ES-I3 (cell line): ENCODE measurements around the gene SEC31B.

Source experiments
- H3K36me3 ChIP-seq: 2 replicates; pipeline ENCODE4 v1.6.1; 2013; ENCODE audit warnings: mild to moderate bottlenecking, low read length, control low read depth, moderate library complexity; ENCODE audit not compliant: insufficient read depth
- H3K4me1 ChIP-seq: 2 replicates; pipeline ENCODE4 v1.6.1; 2013; ENCODE audit warnings: mild to moderate bottlenecking, control low read depth, low read length; ENCODE audit not compliant: insufficient read depth
- H3K9ac ChIP-seq: 2 replicates; pipeline ENCODE4 v1.6.1; 2013; ENCODE audit warnings: low read depth, mild to moderate bottlenecking, low read length, moderate library complexity
- H3K9me3 ChIP-seq: 2 replicates; pipeline ENCODE4 v1.6.1; 2013; ENCODE audit warnings: mild to moderate bottlenecking, low read length, moderate library complexity; ENCODE audit not compliant: control insufficient read depth, insufficient read depth

The SEC31B gene

GRCh38 chr10:100519311-100520051 is at the start of gene SEC31B:
Gene SEC31B (minus strand): TSS chr10:100519861. CDS start chr10:100516952, 2,909 bp downstream.
- H3K36me3 ChIP-seq, result no peaks in the 10 kb centered on the region
- peak within 1 kb of the TSS; percentile 58 for H3K9ac ChIP-seq
- no peaks in the 10 kb centered on the region for H3K9me3 ChIP-seq
- no peaks in the 10 kb centered on the region for H3K4me1 ChIP-seq

- H3K36me3 ChIP-seq, result no peaks in the 10 kb centered on the region
- H3K9ac ChIP-seq, result no peak overlapping the region
- H3K4me1 ChIP-seq, result peaks cover 7% of the 10 kb centered on the region
- H3K9me3 ChIP-seq, result no peaks in the 10 kb centered on the region
Measured at GRCh38 chr10:100568912-100569311, 49.3 kb upstream of the SEC31B start.

GRCh38 chr10:100567826-100568225 is 48.2 kb upstream of the SEC31B start:
- Histone ChIP-seq H3K9me3 (no peaks in the 10 kb centered on the region), H3K4me1 (peaks cover 7% of the 10 kb centered on the region), H3K36me3 (no peaks in the 10 kb centered on the region), H3K9ac (no peak overlapping the region)

- Histone ChIP-seq H3K36me3 (no peaks in the 10 kb centered on the region), H3K9ac (no peak overlapping the region), H3K4me1 (peaks cover 7% of the 10 kb centered on the region), H3K9me3 (no peaks in the 10 kb centered on the region)
Measured at GRCh38 chr10:100567249-100567648, 47.6 kb upstream of the SEC31B start.

- Histone ChIP-seq H3K9me3 (no peaks in the 10 kb centered on the region), H3K4me1 (peaks cover 7% of the 10 kb centered on the region), H3K36me3 (no peaks in the 10 kb centered on the region), H3K9ac (no peak overlapping the region)
Measured at GRCh38 chr10:100566561-100566960, 46.9 kb upstream of the SEC31B start.

- H3K9me3 ChIP-seq, result no peaks in the 10 kb centered on the region
- H3K36me3 ChIP-seq, result no peaks in the 10 kb centered on the region
- H3K9ac ChIP-seq, result no peak overlapping the region
- H3K4me1 ChIP-seq, result peaks cover 4% of the 10 kb centered on the region
Measured at GRCh38 chr10:100565206-100565985, 45.7 kb upstream of the SEC31B start.

GRCh38 chr10:100562008-100562672 is 42.5 kb upstream of the SEC31B start:
- no peaks in the 10 kb centered on the region for H3K36me3 ChIP-seq
- H3K4me1 ChIP-seq, result no peaks in the 10 kb centered on the region; the same call in 1 of the 2 replicates
- H3K9ac ChIP-seq, result peak overlapping the region; percentile 41; the same call in 1 of the 2 replicates
- H3K9me3 ChIP-seq, result no peaks in the 10 kb centered on the region

- Histone ChIP-seq H3K36me3 (no peaks in the 10 kb centered on the region), H3K4me1 (no peaks in the 10 kb centered on the region), H3K9me3 (no peaks in the 10 kb centered on the region), H3K9ac (no peak overlapping the region)
Measured at GRCh38 chr10:100561005-100561404, 41.3 kb upstream of the SEC31B start.

- Histone ChIP-seq H3K4me1 (no peaks in the 10 kb centered on the region), H3K9me3 (no peaks in the 10 kb centered on the region), H3K36me3 (no peaks in the 10 kb centered on the region), H3K9ac (no peak overlapping the region)
Measured at GRCh38 chr10:100560248-100560647, 40.6 kb upstream of the SEC31B start.

- Histone ChIP-seq H3K36me3 (peaks cover 4% of the 10 kb centered on the region; the same call in 1 of the 2 replicates), H3K9ac (no peak overlapping the region), H3K4me1 (no peaks in the 10 kb centered on the region), H3K9me3 (no peaks in the 10 kb centered on the region)
Measured at GRCh38 chr10:100554902-100555301, 35.2 kb upstream of the SEC31B start.

GRCh38 chr10:100553929-100554328 is 34.3 kb upstream of the SEC31B start:
- Histone ChIP-seq H3K9me3 (no peaks in the 10 kb centered on the region), H3K4me1 (no peaks in the 10 kb centered on the region), H3K36me3 (peaks cover 4% of the 10 kb centered on the region; the same call in 1 of the 2 replicates), H3K9ac (no peak overlapping the region)

GRCh38 chr10:100551738-100552137 is 32.1 kb upstream of the SEC31B start:
- H3K9me3 ChIP-seq, result no peaks in the 10 kb centered on the region
- no peak overlapping the region for H3K9ac ChIP-seq
- H3K36me3 ChIP-seq, result peaks cover 14% of the 10 kb centered on the region; the same call in 1 of the 2 replicates
- H3K4me1 ChIP-seq, result no peaks in the 10 kb centered on the region

- Histone ChIP-seq H3K9me3 (no peaks in the 10 kb centered on the region), H3K9ac (no peak overlapping the region), H3K4me1 (no peaks in the 10 kb centered on the region), H3K36me3 (peaks cover 14% of the 10 kb centered on the region; the same call in 1 of the 2 replicates)
Measured at GRCh38 chr10:100551196-100551595, 31.5 kb upstream of the SEC31B start.

- Histone ChIP-seq H3K36me3 (peaks cover 22% of the 10 kb centered on the region), H3K4me1 (no peaks in the 10 kb centered on the region), H3K9me3 (no peaks in the 10 kb centered on the region), H3K9ac (no peak overlapping the region)
Measured at GRCh38 chr10:100544950-100545349, 25.3 kb upstream of the SEC31B start.
